Breast epithelium (tissue), 3 donors: Measurements from ENCODE around the gene UBA7.

Source experiments
- POLR2A ChIP-seq: fragments of 450-650 bp; IDR thresholded peaks from one replicate; pipeline ENCODE4 v1.6.1; 2016; ENCODE audit warnings: antibody characterized with exemption, mild to moderate bottlenecking, moderate library complexity
- POLR2AphosphoS5 ChIP-seq, 3 donors: sonication (generic); formaldehyde crosslinking; IDR thresholded peaks; one replicate each; pipeline ENCODE4 v1.6.1; 2017; ENCODE audit warnings: antibody characterized with exemption in 3 of 3
- TF ChIP-seq, protein P1 (sequence below), 3 donors: fragments of 450-650 bp; IDR thresholded peaks; one replicate each; pipeline ENCODE4 v1.5.1; 2016 to 2017; ENCODE audit warnings: antibody characterized with exemption in 3 of 3, mild to moderate bottlenecking in 3 of 3, moderate library complexity in 3 of 3

- TF ChIP-seq, protein P1, sequence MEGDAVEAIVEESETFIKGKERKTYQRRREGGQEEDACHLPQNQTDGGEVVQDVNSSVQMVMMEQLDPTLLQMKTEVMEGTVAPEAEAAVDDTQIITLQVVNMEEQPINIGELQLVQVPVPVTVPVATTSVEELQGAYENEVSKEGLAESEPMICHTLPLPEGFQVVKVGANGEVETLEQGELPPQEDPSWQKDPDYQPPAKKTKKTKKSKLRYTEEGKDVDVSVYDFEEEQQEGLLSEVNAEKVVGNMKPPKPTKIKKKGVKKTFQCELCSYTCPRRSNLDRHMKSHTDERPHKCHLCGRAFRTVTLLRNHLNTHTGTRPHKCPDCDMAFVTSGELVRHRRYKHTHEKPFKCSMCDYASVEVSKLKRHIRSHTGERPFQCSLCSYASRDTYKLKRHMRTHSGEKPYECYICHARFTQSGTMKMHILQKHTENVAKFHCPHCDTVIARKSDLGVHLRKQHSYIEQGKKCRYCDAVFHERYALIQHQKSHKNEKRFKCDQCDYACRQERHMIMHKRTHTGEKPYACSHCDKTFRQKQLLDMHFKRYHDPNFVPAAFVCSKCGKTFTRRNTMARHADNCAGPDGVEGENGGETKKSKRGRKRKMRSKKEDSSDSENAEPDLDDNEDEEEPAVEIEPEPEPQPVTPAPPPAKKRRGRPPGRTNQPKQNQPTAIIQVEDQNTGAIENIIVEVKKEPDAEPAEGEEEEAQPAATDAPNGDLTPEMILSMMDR (IDR thresholded peaks at IDR 0.05): no peak
- TF ChIP-seq POLR2A (no peak), POLR2AphosphoS5 (IDR thresholded peaks at IDR 0.05) (no peak)
Observed at GRCh38 chr3:49785565-49786356, 28.0 kb downstream of the UBA7 start.
